GM12872 (cell line): ENCODE data around the gene UBE2E2.

ENCODE experiments used
- TF ChIP-seq, protein P1 (sequence below): IDR thresholded peaks from 3 replicates; pipeline ENCODE4 v1.5.1; 2011; ENCODE audit warnings: low read depth, mild to moderate bottlenecking, low read length, moderate library complexity; ENCODE audit not compliant: insufficient read depth

The UBE2E2 gene

DNA sequence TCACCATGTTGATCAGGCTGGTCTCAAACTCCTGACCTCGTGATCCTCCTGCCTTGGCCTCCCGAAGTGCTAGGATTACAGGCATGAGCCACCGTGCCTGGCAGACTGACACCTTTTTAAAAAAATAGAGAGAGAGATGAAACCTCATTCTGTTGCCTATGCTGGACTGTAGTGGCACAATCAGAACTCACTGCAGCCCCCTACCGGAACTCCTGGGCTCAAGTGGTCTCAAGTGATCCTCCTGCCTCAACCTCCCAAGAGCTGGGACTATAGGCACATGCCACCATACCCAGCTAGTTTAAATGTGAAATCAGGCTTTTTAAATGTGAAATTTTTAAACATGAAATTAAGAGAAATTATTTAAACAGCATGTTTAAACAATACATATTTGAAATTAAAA lies 337.5 kb downstream of the UBE2E2 start:
- TF ChIP-seq, protein P1, sequence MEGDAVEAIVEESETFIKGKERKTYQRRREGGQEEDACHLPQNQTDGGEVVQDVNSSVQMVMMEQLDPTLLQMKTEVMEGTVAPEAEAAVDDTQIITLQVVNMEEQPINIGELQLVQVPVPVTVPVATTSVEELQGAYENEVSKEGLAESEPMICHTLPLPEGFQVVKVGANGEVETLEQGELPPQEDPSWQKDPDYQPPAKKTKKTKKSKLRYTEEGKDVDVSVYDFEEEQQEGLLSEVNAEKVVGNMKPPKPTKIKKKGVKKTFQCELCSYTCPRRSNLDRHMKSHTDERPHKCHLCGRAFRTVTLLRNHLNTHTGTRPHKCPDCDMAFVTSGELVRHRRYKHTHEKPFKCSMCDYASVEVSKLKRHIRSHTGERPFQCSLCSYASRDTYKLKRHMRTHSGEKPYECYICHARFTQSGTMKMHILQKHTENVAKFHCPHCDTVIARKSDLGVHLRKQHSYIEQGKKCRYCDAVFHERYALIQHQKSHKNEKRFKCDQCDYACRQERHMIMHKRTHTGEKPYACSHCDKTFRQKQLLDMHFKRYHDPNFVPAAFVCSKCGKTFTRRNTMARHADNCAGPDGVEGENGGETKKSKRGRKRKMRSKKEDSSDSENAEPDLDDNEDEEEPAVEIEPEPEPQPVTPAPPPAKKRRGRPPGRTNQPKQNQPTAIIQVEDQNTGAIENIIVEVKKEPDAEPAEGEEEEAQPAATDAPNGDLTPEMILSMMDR, result no peak

DNA sequence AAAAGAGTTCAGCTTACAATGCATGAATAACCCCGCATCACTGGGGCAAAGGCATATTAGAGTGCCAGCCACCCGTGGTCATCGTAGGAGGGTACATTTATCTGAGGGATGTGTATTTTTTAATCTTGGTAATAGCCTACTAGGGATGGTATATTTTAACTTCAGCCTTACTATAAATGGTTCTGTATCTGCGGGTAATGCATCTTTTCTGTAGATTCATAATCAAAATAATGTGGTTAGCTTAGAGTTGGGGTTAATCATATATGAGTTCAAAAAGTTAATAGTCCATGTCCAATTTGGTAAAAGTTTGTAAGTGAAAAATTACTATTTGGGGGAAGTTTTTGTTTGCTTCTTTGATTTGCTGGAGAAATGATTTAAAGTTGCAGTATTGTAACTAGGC lies 339.0 kb downstream of the UBE2E2 start:
- TF ChIP-seq, protein P1, result no peak

DNA sequence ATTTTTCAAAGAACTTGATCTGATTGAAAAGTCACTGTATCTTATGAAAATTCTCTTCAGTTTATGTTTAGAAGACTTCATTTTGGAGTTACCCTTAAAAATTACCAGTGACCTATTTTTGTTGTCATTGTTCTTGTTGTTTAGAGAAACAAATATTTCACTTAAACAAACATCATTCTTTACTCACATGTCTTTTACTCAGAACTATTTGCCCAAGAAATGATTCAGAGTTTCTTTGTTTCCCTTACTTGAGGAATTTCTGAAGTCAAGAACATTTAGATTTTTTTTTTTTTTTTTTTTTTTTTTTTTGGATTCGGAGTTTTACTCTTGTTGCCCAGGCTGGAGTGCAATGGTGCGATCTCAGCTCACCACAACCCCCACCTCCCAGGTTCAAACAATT lies 343.1 kb downstream of the UBE2E2 start:
- TF ChIP-seq, protein P1, result no peak

DNA sequence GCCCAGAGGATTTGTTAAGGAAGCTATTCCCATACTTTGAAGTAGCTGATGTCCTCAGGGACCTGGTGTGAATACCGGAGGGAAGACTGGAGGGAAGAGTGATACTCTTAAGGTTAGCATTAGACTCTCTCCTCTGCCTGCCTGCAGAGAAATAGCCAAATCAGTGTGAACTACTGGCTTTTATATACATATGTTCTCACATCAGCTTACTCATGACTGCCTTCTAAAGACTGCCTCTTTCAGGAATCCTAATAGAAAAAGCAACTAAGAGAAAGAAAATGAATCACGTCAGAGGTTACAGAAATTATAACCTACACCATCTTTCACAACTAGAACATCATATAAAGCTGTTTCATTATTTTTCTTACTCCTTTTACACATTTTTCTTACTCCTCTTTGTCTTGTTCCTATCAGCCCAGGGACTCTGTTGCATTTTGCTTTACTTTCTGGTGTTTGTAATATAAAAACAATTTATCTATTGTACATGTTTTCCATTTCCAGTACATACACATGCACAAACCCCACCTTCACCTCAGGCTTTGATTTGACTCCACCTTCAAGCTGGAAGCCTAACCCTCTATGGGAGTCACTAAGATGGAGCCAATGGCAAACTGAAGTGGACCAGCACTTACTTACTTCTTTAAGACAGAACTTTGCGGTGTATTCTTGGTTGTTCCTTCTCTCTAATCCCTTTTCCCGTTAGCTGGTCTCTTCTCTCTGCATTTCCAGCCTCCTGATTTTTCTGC lies 345.0 kb downstream of the UBE2E2 start:
- TF ChIP-seq, protein P1, result no peak

DNA sequence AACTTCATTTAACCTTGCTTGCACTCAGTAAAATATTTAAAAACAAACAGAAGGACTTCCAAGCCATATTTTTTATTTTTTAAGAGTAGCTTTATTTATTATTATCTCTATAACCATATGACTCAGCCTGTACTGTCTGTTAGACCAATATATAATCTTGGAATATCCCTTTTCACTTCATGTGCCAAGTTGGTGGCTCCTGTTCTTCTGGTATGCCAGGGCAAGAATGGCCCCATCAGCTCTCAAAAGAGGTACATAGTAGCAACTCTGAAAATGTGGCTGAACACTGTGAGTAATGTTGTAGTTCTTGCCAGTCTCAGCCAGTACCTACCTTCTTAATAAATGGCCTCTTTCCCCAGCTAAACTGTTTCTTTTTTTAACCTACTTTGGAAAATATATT lies 345.6 kb downstream of the UBE2E2 start:
- TF ChIP-seq, protein P1, result no peak

DNA sequence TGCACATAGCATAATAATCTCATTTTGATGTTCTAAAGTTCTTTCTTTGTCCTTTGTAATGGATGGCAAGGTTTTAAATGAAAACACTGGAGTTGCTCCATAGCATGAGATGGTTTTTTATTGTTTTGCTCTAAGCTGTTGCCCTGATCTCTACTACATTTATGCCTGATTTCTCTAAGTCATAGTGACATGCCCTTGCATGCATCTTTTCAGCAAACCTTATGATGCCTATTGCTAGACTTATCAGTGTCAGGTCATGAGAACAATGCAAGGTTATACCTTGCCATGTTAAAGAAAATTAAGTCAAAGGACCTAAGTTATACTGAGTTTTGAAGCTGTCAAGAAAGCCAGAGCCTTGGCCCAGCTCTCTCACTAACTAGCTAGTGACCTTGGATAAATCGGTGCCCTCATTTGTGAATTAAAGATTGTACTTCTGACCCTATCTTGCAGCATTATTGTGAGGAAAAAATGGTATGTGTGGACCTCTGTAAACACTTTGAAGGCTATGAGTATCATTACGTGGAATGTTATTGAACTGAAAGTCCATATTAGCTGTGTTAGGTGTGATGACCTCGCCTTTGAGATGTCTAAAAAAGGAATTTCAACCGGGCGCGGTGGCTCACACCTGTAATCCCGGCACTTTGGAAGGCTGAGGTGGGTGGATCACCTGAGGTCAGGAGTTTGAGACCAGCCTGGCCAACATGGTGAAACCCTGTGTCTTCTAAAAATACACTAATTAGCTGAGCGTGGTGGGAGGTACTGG lies 346.2 kb downstream of the UBE2E2 start:
- TF ChIP-seq, protein P1, result no peak

DNA sequence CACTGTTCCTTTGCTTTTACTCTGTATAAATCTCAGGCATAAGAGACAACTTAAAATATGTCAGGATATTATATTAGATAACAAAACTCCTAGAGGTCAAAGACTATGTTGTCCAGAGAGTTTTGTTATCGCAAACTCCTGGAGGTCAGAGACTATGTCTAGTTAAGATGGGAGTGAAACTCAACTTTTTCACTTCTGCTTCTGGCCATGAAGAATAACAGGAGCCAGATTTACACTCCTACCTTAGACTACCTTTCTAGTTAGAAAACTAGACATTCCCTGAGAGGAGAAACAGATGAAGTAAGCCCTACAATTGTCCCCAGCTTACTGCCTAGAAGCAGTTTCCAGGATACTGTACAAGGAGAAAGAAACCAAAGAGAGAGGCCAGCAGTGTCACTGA lies 347.3 kb downstream of the UBE2E2 start:
- TF ChIP-seq, protein P1, result no peak
